ENCODE data around the gene LYVE1.

GRCh38 chr11:10539339-10539738 is 29.1 kb downstream of the LYVE1 start:
- TF ChIP-seq CTCF (IDR thresholded peaks at IDR 0.05) (no peak), EP300 (IDR thresholded peaks at IDR 0.05) (no peak)
